A549 (cell line): Measurements from ENCODE around the gene COL12A1. TPM values are rescaled to one million over a fixed set of nuclear protein-coding genes. Genes with fewer than 3 reads are reported as not detected.

Source experiments
- ATAC-seq, 2 experiments: fragments of 200-7000 bp in 1 of 2; fragments of >200 bp in 1 of 2; cut with Nextera tagmentation in 1 of 2; cut with Tn5 transposase in 1 of 2; 3 replicates each; pipeline versions ENCODE4 v1.8.0 to v1.9.1; 2018 to 2020; ENCODE audit warnings: mild to moderate bottlenecking in 1 of 2, moderate library complexity in 1 of 2
- CTCF ChIA-PET: fragments of 300-600 bp; sonication (Branson Sonifier 250); formaldehyde crosslinking; extraction: SDS; loops from one replicate; lab custom pipeline; 2021; ENCODE audit warnings: antibody characterized with exemption, inconsistent platforms; lab: Yijun Ruan, JAX
- POLR2A ChIA-PET: fragments of 350-600 bp; formaldehyde crosslinking; extraction: SDS; loops from one replicate; lab custom pipeline; 2021; ENCODE audit warnings: antibody characterized with exemption, inconsistent platforms; lab: Yijun Ruan, JAX
- DNase-seq, 2 experiments: peaks; one replicate each; pipeline versions ENCODE4 v3.0.0 to v3.0.0-alpha.2; 2011 to 2016; ENCODE audit warnings: low read depth in 1 of 2, low spot score in 1 of 2
- FAIRE-seq: peaks from 2 replicates; lab custom pipeline; 2011; peaks lifted over from hg19 to GRCh38; lab: Jason Lieb, UNC
- H3K27ac ChIP-seq, 2 experiments: fragments of >200 bp; sonication (Bioruptor Twin); formaldehyde crosslinking; 3 replicates each; pipeline ENCODE4 v1.5.1; 2016 to 2017
- H3K4me1 ChIP-seq: fragments of >200 bp; sonication (Bioruptor Twin); formaldehyde crosslinking; 3 replicates; pipeline ENCODE4 v1.6.1; 2016
- H3K4me2 ChIP-seq: fragments of >200 bp; sonication (Bioruptor Twin); formaldehyde crosslinking; 3 replicates; pipeline ENCODE4 v1.6.1; 2016
- H3K4me3 ChIP-seq: fragments of >200 bp; sonication (Bioruptor Twin); formaldehyde crosslinking; 3 replicates; pipeline ENCODE4 v1.5.1; 2016
- H3K9me3 ChIP-seq: fragments of >200 bp; sonication (Bioruptor Twin); formaldehyde crosslinking; 3 replicates; pipeline ENCODE4 v1.6.1; 2016
- ATOH8 ChIP-seq: fragments of 250-450 bp; sonication (Bioruptor Pico); IDR thresholded peaks from 2 replicates; pipeline ENCODE4 v1.5.0; 2020; ENCODE audit warnings: low read depth, mild to moderate bottlenecking, moderate library complexity
- CBX2 ChIP-seq: fragments of 200-600 bp; sonication (generic); IDR thresholded peaks from 2 replicates; pipeline ENCODE4 v1.6.1; 2016; ENCODE audit warnings: low read depth, mild to moderate bottlenecking, borderline replicate concordance
- CHD4 ChIP-seq: fragments of 200-600 bp; sonication (generic); IDR thresholded peaks from 2 replicates; pipeline ENCODE4 v1.6.1; 2016; ENCODE audit warnings: antibody characterized with exemption, mild to moderate bottlenecking, borderline replicate concordance
- CTCF ChIP-seq: fragments of >200 bp; sonication (Bioruptor Twin); formaldehyde crosslinking; IDR thresholded peaks from 3 replicates; pipeline ENCODE4 v1.5.1; 2016
- E2F6 ChIP-seq: IDR thresholded peaks from 2 replicates; pipeline ENCODE4 v1.6.1; 2012; ENCODE audit warnings: low read depth, borderline replicate concordance
- ESRRA ChIP-seq: fragments of 150-350 bp; IDR thresholded peaks from 2 replicates; pipeline ENCODE4 v1.6.1; 2014; ENCODE audit warnings: mild to moderate bottlenecking, low read length, borderline replicate concordance
- FOXS1 ChIP-seq: fragments of 250-450 bp; sonication (Bioruptor Pico); IDR thresholded peaks from 2 replicates; pipeline ENCODE4 v1.5.0; 2020; ENCODE audit warnings: mild to moderate bottlenecking, moderate library complexity
- GATA3 ChIP-seq: IDR thresholded peaks from 2 replicates; pipeline ENCODE4 v1.6.1; 2012; ENCODE audit warnings: borderline replicate concordance
- HES2 ChIP-seq: fragments of >200 bp; sonication (Bioruptor Twin); formaldehyde crosslinking; IDR thresholded peaks from 2 replicates; pipeline ENCODE4 v1.6.1; 2016
- HEYL ChIP-seq: fragments of 250-450 bp; sonication (Bioruptor Pico); IDR thresholded peaks from 2 replicates; pipeline ENCODE4 v1.8.0; 2021; ENCODE audit warnings: mild to moderate bottlenecking, moderate library complexity
- HOXA7 ChIP-seq: fragments of 250-450 bp; sonication (Bioruptor Pico); IDR thresholded peaks from 2 replicates; pipeline ENCODE4 v1.5.0; 2020; ENCODE audit warnings: mild to moderate bottlenecking, moderate library complexity
- HOXB5 ChIP-seq: fragments of 250-450 bp; sonication (Bioruptor Pico); IDR thresholded peaks from 2 replicates; pipeline ENCODE4 v1.5.0; 2020; ENCODE audit warnings: mild to moderate bottlenecking, moderate library complexity
- JUN ChIP-seq, 2 experiments: fragments of >200 bp; sonication (Bioruptor Twin); formaldehyde crosslinking; IDR thresholded peaks; 2 replicates in 1 of 2; 3 replicates in 1 of 2; pipeline ENCODE4 v1.6.1; 2016 to 2017
- KDM5A ChIP-seq: fragments of 200-600 bp; sonication (generic); IDR thresholded peaks from 2 replicates; pipeline ENCODE4 v1.6.1; 2016; ENCODE audit warnings: antibody characterized with exemption, mild to moderate bottlenecking
- MAX ChIP-seq: IDR thresholded peaks from 2 replicates; pipeline ENCODE4 v1.6.1; 2012
- NPAS2 ChIP-seq: fragments of 250-450 bp; sonication (Bioruptor Pico); IDR thresholded peaks from 2 replicates; pipeline ENCODE4 v1.8.0; 2022; ENCODE audit warnings: mild to moderate bottlenecking, moderate library complexity, borderline replicate concordance
- NR3C1 ChIP-seq: fragments of >200 bp; sonication (Bioruptor Twin); formaldehyde crosslinking; IDR thresholded peaks from 3 replicates; pipeline ENCODE4 v1.6.1; 2017
- PHF8 ChIP-seq: fragments of 200-600 bp; sonication (generic); IDR thresholded peaks from 2 replicates; pipeline ENCODE4 v1.6.1; 2016; ENCODE audit warnings: low read depth, mild to moderate bottlenecking, antibody characterized with exemption, moderate library complexity, borderline replicate concordance
- POLR2A ChIP-seq: IDR thresholded peaks from 2 replicates; pipeline ENCODE4 v1.6.1; 2012; ENCODE audit warnings: mild to moderate bottlenecking, low read length
- RAD21 ChIP-seq, 2 experiments: fragments of >200 bp in 1 of 2; sonication (Bioruptor Twin) in 1 of 2; formaldehyde crosslinking in 1 of 2; IDR thresholded peaks in 1 of 2; conservative IDR thresholded peaks in 1 of 2; 2 replicates in 1 of 2; 3 replicates in 1 of 2; pipeline ENCODE4 v1.6.1; 2012 to 2018; ENCODE audit warnings: inconsistent platforms in 1 of 2
- RARB ChIP-seq: fragments of 250-450 bp; sonication (Bioruptor Pico); IDR thresholded peaks from 2 replicates; pipeline ENCODE4 v1.8.0; 2021; ENCODE audit warnings: mild to moderate bottlenecking, moderate library complexity
- RFX5 ChIP-seq: fragments of 450-650 bp; IDR thresholded peaks from 2 replicates; pipeline ENCODE4 v1.7.1; 2014; ENCODE audit warnings: antibody characterized with exemption, mild to moderate bottlenecking, moderate library complexity
- TP53 ChIP-seq: fragments of 250-450 bp; sonication (Bioruptor Pico); IDR thresholded peaks from 2 replicates; pipeline ENCODE4 v1.5.0; 2021; ENCODE audit warnings: mild to moderate bottlenecking, moderate library complexity
- ZNF302 ChIP-seq: fragments of 250-450 bp; sonication (Bioruptor Pico); IDR thresholded peaks from 2 replicates; pipeline ENCODE4 v1.9.0; 2021; ENCODE audit warnings: inconsistent platforms, mild to moderate bottlenecking, moderate library complexity
- WGBS: methylation state at CpG from one replicate; pipeline ENCODE4 v1.1.6; 2017; ENCODE audit errors: missing lambda C conversion rate; 5-methylcytosine and 5-hydroxymethylcytosine counted together
- polyA plus RNA-seq, 4 experiments: library from polyadenylated mRNA; depleted of rRNA in 3 of 4; stranded (reverse); fragments of >200 nt; fragmentation: RNase III in 1 of 4; extraction: RNeasy Plus Mini Kit Qiagen cat#74134 plus additional on column Dnase treatment in 1 of 4; gene quantifications; 2 replicates in 3 of 4; 3 replicates in 1 of 4; pipeline ENCODE4 v1.2.3, GENCODE V29; 2011 to 2017
- TF ChIP-seq, protein P1 (sequence below): fragments of 450-650 bp; IDR thresholded peaks from 2 replicates; pipeline ENCODE4 v1.6.1; 2014; ENCODE audit warnings: antibody characterized with exemption

The COL12A1 gene
- polyA plus RNA-seq, 2 of the 4 experiments (the other 2 are of a cell fraction): 6.3 to 11.2 TPM

DNA sequence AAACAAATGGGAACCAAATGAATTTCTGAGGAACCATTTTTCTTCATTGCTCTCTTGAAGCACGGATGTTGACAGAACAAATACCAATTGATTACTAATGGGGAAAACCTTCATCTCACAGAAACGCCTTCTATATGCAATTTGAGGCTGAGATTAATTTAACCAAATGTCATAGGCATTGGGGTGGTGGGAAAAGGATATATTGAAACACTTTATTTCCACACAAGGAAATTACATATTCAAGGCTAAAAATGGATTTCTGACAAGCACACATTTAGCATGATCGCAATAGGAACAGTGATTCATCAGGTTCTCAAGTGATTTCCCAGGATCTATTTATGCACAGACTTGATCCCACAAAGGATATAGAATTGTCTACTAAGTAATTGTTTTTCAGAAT lies 88.9 kb downstream of the COL12A1 start:
- Histone ChIP-seq H3K4me3 (no peak overlapping the region), H3K9me3 (no peaks in the 10 kb centered on the region), H3K4me2 (no peak overlapping the region), H3K27ac (no peak overlapping the region), H3K4me1 (peaks cover 9% of the 10 kb centered on the region; the same call in 1 of the 3 replicates)
- no peak for FAIRE-seq
- no peak for ATAC-seq
- POLR2A ChIA-PET: no interaction called here
- 69% methylated on average over 3 of the region's 3 CpGs for WGBS
- CTCF ChIA-PET: interaction anchor here (0.9 kb wide), 1 partner anchor 709 kb away, joined by 3 read pairs; no protein-coding TSS in a partner anchor
- DNase-seq: no peak
- TF ChIP-seq RFX5 (no peak), JUN (IDR thresholded peaks at IDR 0.05) (no peak), PHF8 (no peak), TP53 (CRISPR knock-in tag) (no peak), MAX (no peak), KDM5A (no peak), CBX2 (no peak), HOXA7 (no peak), CHD4 (no peak), E2F6 (no peak), NPAS2 (CRISPR knock-in tag) (no peak), FOXS1 (CRISPR knock-in tag) (no peak)

DNA sequence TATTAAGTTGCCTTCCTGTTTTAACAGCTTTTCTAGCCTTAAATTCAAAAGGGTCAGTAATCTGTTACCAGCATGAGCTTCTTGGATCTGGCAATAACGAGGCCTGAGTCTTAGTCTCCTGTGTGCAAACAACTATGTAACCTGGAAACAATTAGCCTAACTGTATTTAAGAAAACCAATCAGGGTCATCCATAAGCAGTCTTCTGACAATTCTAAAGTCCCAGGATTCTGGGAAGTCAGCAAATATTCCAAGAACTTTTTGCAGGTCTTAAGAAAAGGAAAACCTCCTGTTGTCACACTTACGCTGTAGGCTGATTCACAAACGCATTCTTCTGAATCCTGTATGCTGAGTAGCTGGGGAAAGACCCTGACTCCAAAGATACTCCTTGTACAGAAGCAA lies 90.4 kb downstream of the COL12A1 start:
- Histone ChIP-seq H3K4me3 (no peak overlapping the region), H3K4me1 (peaks cover 9% of the 10 kb centered on the region; the same call in 1 of the 3 replicates), H3K27ac (no peak overlapping the region), H3K9me3 (no peaks in the 10 kb centered on the region), H3K4me2 (peak overlapping the region; percentile 31; the same call in 1 of the 3 replicates)
- ATAC-seq (no peak), DNase-seq (no peak), FAIRE-seq (no peak)
- POLR2A ChIA-PET: no interaction called here
- TF ChIP-seq HES2: no peak
- TF ChIP-seq HOXB5 (CRISPR knock-in tag): no peak
- TF ChIP-seq ESRRA: no peak
- no peak for TF ChIP-seq CTCF
- no peak for TF ChIP-seq E2F6
- TF ChIP-seq RAD21 (conservative IDR thresholded peaks at IDR 0.05 in 1 of 2, IDR thresholded peaks at IDR 0.05 in 1 of 2): no peak
- TF ChIP-seq GATA3: no peak
- TF ChIP-seq, protein P1, sequence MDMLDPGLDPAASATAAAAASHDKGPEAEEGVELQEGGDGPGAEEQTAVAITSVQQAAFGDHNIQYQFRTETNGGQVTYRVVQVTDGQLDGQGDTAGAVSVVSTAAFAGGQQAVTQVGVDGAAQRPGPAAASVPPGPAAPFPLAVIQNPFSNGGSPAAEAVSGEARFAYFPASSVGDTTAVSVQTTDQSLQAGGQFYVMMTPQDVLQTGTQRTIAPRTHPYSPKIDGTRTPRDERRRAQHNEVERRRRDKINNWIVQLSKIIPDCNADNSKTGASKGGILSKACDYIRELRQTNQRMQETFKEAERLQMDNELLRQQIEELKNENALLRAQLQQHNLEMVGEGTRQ: no peak
- TF ChIP-seq ZNF302 (CRISPR knock-in tag): no peak
- no peak for TF ChIP-seq NR3C1
- no peak for TF ChIP-seq HEYL (CRISPR knock-in tag)
- TF ChIP-seq POLR2A: no peak
- no peak for TF ChIP-seq CHD4
- TF ChIP-seq ATOH8 (CRISPR knock-in tag): no peak
- no peak for TF ChIP-seq JUN (IDR thresholded peaks at IDR 0.05)
- TF ChIP-seq RARB (CRISPR knock-in tag): no peak
- TF ChIP-seq MAX: no peak
- TF ChIP-seq CBX2: no peak
- CTCF ChIA-PET: no interaction called here
- WGBS: 82% methylated on average over 3 of the region's 3 CpGs
